K562 (cell line): ENCODE data around the gene ARHGEF6. TPM values are rescaled to one million over a fixed set of nuclear protein-coding genes. Genes with fewer than 3 reads are reported as not detected.

Source experiments
- ATAC-seq: fragments of 200-7000 bp; cut with Tn5 transposase; 3 replicates; pipeline ENCODE4 v1.9.1; 2020; ENCODE audit warnings: moderate library complexity
- BruUV-seq: library from RNA; stranded (reverse); fragments of 400-500 nt; replicated peaks from 2 replicates; lab custom pipeline; 2021; lab: Mats Ljungman, UMichigan
- CTCF ChIA-PET: fragments of 300-600 bp; formaldehyde crosslinking; extraction: SDS; loops from one replicate; lab custom pipeline; 2021; ENCODE audit warnings: low intra/inter-chr PET ratio; lab: Yijun Ruan, JAX
- POLR2A ChIA-PET: fragments of 300-600, 350-650 bp; sonication (Branson Sonifier 250); formaldehyde crosslinking; extraction: SDS; loops from one replicate; lab custom pipeline; 2021; ENCODE audit warnings: antibody characterized with exemption, inconsistent platforms; lab: Yijun Ruan, JAX
- DNase-seq, 4 experiments: peaks; one replicate each; pipeline versions ENCODE4 v3.0.0 to v3.0.0-alpha.2; 2011 to 2018; ENCODE audit warnings: low spot score in 3 of 4, mixed read lengths in 3 of 4; ENCODE audit errors: extremely low read depth in 1 of 4
- FAIRE-seq: peaks from 2 replicates; lab custom pipeline; 2011; peaks lifted over from hg19 to GRCh38; lab: Jason Lieb, UNC
- H2AFZ ChIP-seq: 2 replicates; pipeline ENCODE4 v1.6.0; 2011; ENCODE audit warnings: low read depth, low read length, control low read depth, inconsistent platforms
- H3K27ac ChIP-seq: fragments of 200-600 bp; 3 replicates; pipeline ENCODE4 v1.8.0; 2011; ENCODE audit warnings: low read depth, mild to moderate bottlenecking, control low read depth, inconsistent platforms, low read length, moderate library complexity, mixed read lengths; ENCODE audit errors: extremely low read depth
- H3K27me3 ChIP-seq, 2 experiments: fragments of 300-600 bp in 1 of 2; 2 replicates in 1 of 2; 3 replicates in 1 of 2; pipeline versions ENCODE4 v1.6.0 to v1.8.0; 2011; ENCODE audit warnings: inconsistent platforms in 2 of 2, low read length in 2 of 2, mild to moderate bottlenecking in 1 of 2, mixed read lengths in 1 of 2, moderate library complexity in 1 of 2; ENCODE audit not compliant: control insufficient read depth in 2 of 2, insufficient read depth in 2 of 2
- H3K36me3 ChIP-seq: fragments of 300-600 bp; 3 replicates; pipeline ENCODE4 v1.8.0; 2011; ENCODE audit warnings: mild to moderate bottlenecking, low read length, inconsistent platforms; ENCODE audit not compliant: control insufficient read depth, insufficient read depth
- H3K4me1 ChIP-seq, 2 experiments: fragments of 200-600 bp in 1 of 2; replicated peaks in 1 of 2; 2 replicates in 1 of 2; 3 replicates in 1 of 2; pipeline versions ENCODE4 v1.5.1 to v1.8.0; 2011; ENCODE audit warnings: inconsistent platforms in 2 of 2, low read length in 2 of 2, mild to moderate bottlenecking in 1 of 2, mixed read lengths in 1 of 2, moderate library complexity in 1 of 2; ENCODE audit not compliant: control insufficient read depth in 2 of 2, insufficient read depth in 2 of 2
- H3K4me2 ChIP-seq: 2 replicates; pipeline ENCODE4 v1.6.1; 2011; ENCODE audit warnings: low read length, control low read depth, inconsistent platforms, mixed read lengths; ENCODE audit not compliant: insufficient read depth
- H3K4me3 ChIP-seq: fragments of 200-600 bp; sonication (generic), shearing (Covaris generic); 2 replicates; pipeline ENCODE4 v1.5.1; 2016; ENCODE audit warnings: control low read depth, inconsistent platforms
- H3K79me2 ChIP-seq: fragments of 200-600 bp; 3 replicates; pipeline ENCODE4 v1.8.0; 2011; ENCODE audit warnings: low read length, inconsistent platforms; ENCODE audit not compliant: control insufficient read depth, insufficient read depth
- H3K9ac ChIP-seq, 2 experiments: 2 replicates each; pipeline versions ENCODE4 v1.6.0 to v1.6.1; 2011; ENCODE audit warnings: low read depth in 2 of 2, low read length in 2 of 2, control low read depth in 1 of 2, inconsistent platforms in 1 of 2, mild to moderate bottlenecking in 1 of 2, mixed read lengths in 1 of 2; ENCODE audit not compliant: insufficient read depth in 1 of 2
- H3K9me1 ChIP-seq: one replicate; pipeline ENCODE4 v1.6.0; 2011; ENCODE audit warnings: inconsistent platforms, mild to moderate bottlenecking, low read length, moderate library complexity; ENCODE audit not compliant: control insufficient read depth, insufficient read depth
- H3K9me3 ChIP-seq: replicated peaks from 2 replicates; pipeline ENCODE4 v1.5.1; 2011; ENCODE audit warnings: low read depth, low read length, inconsistent platforms; ENCODE audit not compliant: control insufficient read depth, insufficient read depth
- H4K20me1 ChIP-seq: replicated peaks from 2 replicates; pipeline ENCODE4 v1.6.1; 2011; ENCODE audit warnings: low read length, inconsistent platforms, mixed read lengths; ENCODE audit not compliant: control insufficient read depth, insufficient read depth
- BACH1 ChIP-seq: fragments of 200-800 bp; sonication (Bioruptor generic); IDR thresholded peaks from 2 replicates; pipeline ENCODE4 v1.6.1; 2016; ENCODE audit warnings: missing genetic modification characterization, missing compliant biosample characterization
- CBX5 ChIP-seq: IDR thresholded peaks from 2 replicates; pipeline ENCODE4 v1.6.1; 2014; ENCODE audit warnings: low read depth, borderline replicate concordance
- ESRRB ChIP-seq: fragments of 250-450 bp; sonication (Bioruptor Pico); IDR thresholded peaks from 2 replicates; pipeline ENCODE4 v1.5.0; 2020; ENCODE audit warnings: mild to moderate bottlenecking, moderate library complexity, borderline replicate concordance
- NUFIP1 ChIP-seq: fragments of 450-650 bp; IDR thresholded peaks from 2 replicates; pipeline ENCODE4 v1.6.1; 2018; ENCODE audit not compliant: partially characterized antibody
- SPI1 ChIP-seq: IDR thresholded peaks from 2 replicates; pipeline ENCODE4 v1.6.1; 2011; ENCODE audit warnings: low read depth, low read length, control low read depth, borderline replicate concordance
- ZNF57 ChIP-seq: fragments of 450-650 bp; formaldehyde crosslinking; IDR thresholded peaks from 2 replicates; pipeline ENCODE4 v1.4.0; 2020; ENCODE audit warnings: mild to moderate bottlenecking, moderate library complexity
- WGBS: fragments of 100-300 bp; shearing (Covaris generic); methylation state at CpG from one replicate; pipeline ENCODE4 v1.1.6; 2016; ENCODE audit warnings: low coverage, mixed read lengths; ENCODE audit not compliant: insufficient coverage; ENCODE audit errors: missing lambda C conversion rate; 5-methylcytosine and 5-hydroxymethylcytosine counted together
- in situ Hi-C: fragments of 300-500 bp; cut with MboI; formaldehyde crosslinking; loops from 4 replicates; pipeline ENCODE4 v1.15.0; 2018; ENCODE audit warnings: inconsistent platforms, mixed read lengths
- intact Hi-C: fragments of 100-400 bp; cut with micrococcal nuclease; formaldehyde crosslinking; loops from 2 replicates; pipeline ENCODE4 v1.14.2; 2022
- polyA plus RNA-seq, 8 experiments: library from polyadenylated mRNA; depleted of rRNA in 4 of 8; stranded (reverse) in 5 of 8; unstranded in 3 of 8; fragments of >200 nt; fragmentation: Nextera tagmentation in 2 of 8; fragmentation: Illumina TruSeq in 1 of 8; extraction: Ambion mirVana in 2 of 8; extraction: Trizol in 1 of 8; gene quantifications; 2 replicates each; pipeline versions ENCODE4 v1.2.1 to v1.2.3, GENCODE V29; 2011 to 2014; ENCODE audit warnings: inconsistent platforms in 1 of 8, missing spikeins in 1 of 8
- total RNA-seq, 7 experiments: library from RNA; depleted of rRNA in 6 of 7; stranded (reverse); fragments of >200 nt in 6 of 7; fragmentation: Illumina TruSeq in 2 of 7; extraction: Trizol in 2 of 7; gene quantifications; 2 replicates each; pipeline versions ENCODE4 v1.2.1 to v1.2.3, GENCODE V29; 2011 to 2021; ENCODE audit warnings: low replicate concordance in 1 of 7
- TF ChIP-seq, protein P1 (sequence below): sonication (generic); IDR thresholded peaks from 2 replicates; pipeline ENCODE4 v1.6.1; 2016
- TF ChIP-seq, protein P2 (sequence below): fragments of 450-650 bp; IDR thresholded peaks from 2 replicates; pipeline ENCODE4 v1.6.1; 2017; ENCODE audit warnings: antibody characterized with exemption

ARHGEF6 gene
- total and polyA plus RNA-seq, 9 of the 15 experiments (the other 6 are each of a cell fraction or from before 2014, with no cell fraction given): 2.9 to 22.1 (median 13.3) TPM

DNA sequence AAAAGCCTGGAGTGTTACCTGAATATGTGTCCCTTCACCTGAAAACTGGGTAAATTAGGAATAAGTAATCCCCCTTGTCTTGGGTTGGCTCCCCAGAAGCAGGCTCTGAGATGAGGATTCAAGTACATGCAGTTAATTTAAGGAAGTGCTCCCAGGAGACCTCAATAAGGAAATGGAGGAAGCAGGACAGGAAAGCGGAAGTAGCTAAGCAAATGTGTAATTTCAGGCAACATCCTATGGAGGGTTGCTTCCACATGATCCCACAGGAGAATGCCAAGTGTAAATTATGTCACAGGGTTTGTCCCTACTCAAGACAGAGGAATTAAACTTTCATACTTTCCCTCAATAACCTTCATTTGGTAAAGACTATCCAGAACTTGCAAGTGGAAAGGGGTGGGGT is 48.1 kb upstream of the ARHGEF6 start:
- no peaks in the 10 kb centered on the region for H3K36me3 ChIP-seq
- no peak overlapping the region for H3K4me3 ChIP-seq
- FAIRE-seq: no peak
- POLR2A ChIA-PET: no interaction called here
- H3K4me2 ChIP-seq: no peak overlapping the region
- no TSS peak for BruUV-seq
- H3K9me1 ChIP-seq: no peaks in the 10 kb centered on the region
- H3K27ac ChIP-seq: no peak overlapping the region
- TF ChIP-seq NUFIP1 (no peak), SPI1 (peak; percentile 41; the same call in 1 of the 2 replicates), ESRRB (no peak), ZNF57 (CRISPR knock-in tag) (no peak), BACH1 (tag) (no peak)
- TF ChIP-seq, all 486 proteins: peak for 1
- Histone ChIP-seq H4K20me1 (no peaks in the 10 kb centered on the region), H2AFZ (no peak overlapping the region), H3K4me1 (no peaks in the 10 kb centered on the region; a peak in 1 of 5 replicates), H3K79me2 (no peaks in the 10 kb centered on the region), H3K9me3 (no peaks in the 10 kb centered on the region), H3K27me3 (no peaks in the 10 kb centered on the region), H3K9ac (no peak overlapping the region)
- DNase-seq: no peak
- no peak for ATAC-seq
- CTCF ChIA-PET: no interaction called here
- intact Hi-C loops (no loop called here), in situ Hi-C loops (no loop called here)
- WGBS: 83% methylated on average over 1 of the region's 1 CpG

DNA sequence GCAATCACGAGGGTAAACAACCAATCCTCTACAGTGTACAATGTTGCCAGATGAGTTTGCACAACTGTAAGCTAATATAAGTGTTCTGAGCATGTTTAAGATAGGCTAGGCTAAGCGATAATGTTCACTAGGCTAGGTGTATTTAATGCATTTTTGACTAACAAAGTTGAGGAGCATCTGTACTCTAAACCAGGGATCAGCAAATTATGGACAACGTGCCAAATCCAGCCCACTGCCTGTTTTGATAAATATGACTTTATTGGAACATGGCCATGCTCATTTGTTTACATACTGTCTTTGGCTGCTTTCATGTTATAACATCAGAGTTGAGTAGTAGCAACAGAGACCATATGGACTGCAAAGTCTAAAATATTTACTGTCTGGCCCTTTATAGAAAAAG is 46.3 kb upstream of the ARHGEF6 start:
- WGBS: 3% methylated on average over 3 of the region's 3 CpGs
- Histone ChIP-seq H3K4me1 (no peaks in the 10 kb centered on the region; a peak in 1 of 5 replicates), H3K4me3 (no peak overlapping the region), H3K4me2 (no peak overlapping the region), H3K27me3 (no peaks in the 10 kb centered on the region), H3K79me2 (no peaks in the 10 kb centered on the region), H2AFZ (no peak overlapping the region), H4K20me1 (no peaks in the 10 kb centered on the region), H3K9me3 (no peaks in the 10 kb centered on the region), H3K36me3 (no peaks in the 10 kb centered on the region), H3K9me1 (no peaks in the 10 kb centered on the region), H3K9ac (no peak overlapping the region), H3K27ac (no peak overlapping the region)
- no peak for FAIRE-seq
- in situ Hi-C loops: no loop called here
- POLR2A ChIA-PET: no interaction called here
- no peak for DNase-seq
- intact Hi-C loops: no loop called here
- no peak; the same call in 2 of the 3 replicates for ATAC-seq
- CTCF ChIA-PET: no interaction called here
- no TSS peak for BruUV-seq
- TF ChIP-seq, protein P1, sequence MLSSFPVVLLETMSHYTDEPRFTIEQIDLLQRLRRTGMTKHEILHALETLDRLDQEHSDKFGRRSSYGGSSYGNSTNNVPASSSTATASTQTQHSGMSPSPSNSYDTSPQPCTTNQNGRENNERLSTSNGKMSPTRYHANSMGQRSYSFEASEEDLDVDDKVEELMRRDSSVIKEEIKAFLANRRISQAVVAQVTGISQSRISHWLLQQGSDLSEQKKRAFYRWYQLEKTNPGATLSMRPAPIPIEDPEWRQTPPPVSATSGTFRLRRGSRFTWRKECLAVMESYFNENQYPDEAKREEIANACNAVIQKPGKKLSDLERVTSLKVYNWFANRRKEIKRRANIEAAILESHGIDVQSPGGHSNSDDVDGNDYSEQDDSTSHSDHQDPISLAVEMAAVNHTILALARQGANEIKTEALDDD: 0 out of 2 replicates have a peak, but pooled peaks have one; percentile 16
- TF ChIP-seq, protein P2, sequence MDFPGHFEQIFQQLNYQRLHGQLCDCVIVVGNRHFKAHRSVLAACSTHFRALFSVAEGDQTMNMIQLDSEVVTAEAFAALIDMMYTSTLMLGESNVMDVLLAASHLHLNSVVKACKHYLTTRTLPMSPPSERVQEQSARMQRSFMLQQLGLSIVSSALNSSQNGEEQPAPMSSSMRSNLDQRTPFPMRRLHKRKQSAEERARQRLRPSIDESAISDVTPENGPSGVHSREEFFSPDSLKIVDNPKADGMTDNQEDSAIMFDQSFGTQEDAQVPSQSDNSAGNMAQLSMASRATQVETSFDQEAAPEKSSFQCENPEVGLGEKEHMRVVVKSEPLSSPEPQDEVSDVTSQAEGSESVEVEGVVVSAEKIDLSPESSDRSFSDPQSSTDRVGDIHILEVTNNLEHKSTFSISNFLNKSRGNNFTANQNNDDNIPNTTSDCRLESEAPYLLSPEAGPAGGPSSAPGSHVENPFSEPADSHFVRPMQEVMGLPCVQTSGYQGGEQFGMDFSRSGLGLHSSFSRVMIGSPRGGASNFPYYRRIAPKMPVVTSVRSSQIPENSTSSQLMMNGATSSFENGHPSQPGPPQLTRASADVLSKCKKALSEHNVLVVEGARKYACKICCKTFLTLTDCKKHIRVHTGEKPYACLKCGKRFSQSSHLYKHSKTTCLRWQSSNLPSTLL: no peak
- TF ChIP-seq CBX5: no peak
